Stomach (tissue), 9 donors: ENCODE measurements around the gene NCAM1. TPM values are rescaled to one million over a fixed set of nuclear protein-coding genes. Genes with fewer than 3 reads are reported as not detected.

ENCODE experiments used
- DNase-seq, 2 donors: peaks; one replicate each; pipeline versions ENCODE4 v3.0.0 to v3.0.0-alpha.2; 2013 to 2019
- H3K27ac ChIP-seq, 5 donors: fragments of 200-600 bp in 4 of 5; sonication (generic) in 4 of 5; one replicate each; pipeline ENCODE4 v1.5.1; 2013 to 2019; ENCODE audit warnings: mild to moderate bottlenecking in 1 of 5, moderate library complexity in 1 of 5
- H3K27me3 ChIP-seq, 3 donors: fragments of 200-600 bp; sonication (generic); one replicate each; pipeline ENCODE4 v1.5.1; 2017 to 2019; ENCODE audit warnings: mixed run types in 1 of 3
- H3K36me3 ChIP-seq, 4 donors: fragments of 200-600 bp; sonication (generic); 1 replicate in 3 of 4; 2 replicates in 1 of 4; pipeline ENCODE4 v1.5.1; 2016 to 2019
- H3K4me1 ChIP-seq, 4 donors: fragments of 200-600 bp; sonication (generic); one replicate each; pipeline ENCODE4 v1.5.1; 2016 to 2019
- H3K4me3 ChIP-seq, 4 donors: fragments of 200-600 bp; sonication (generic) in 3 of 4; one replicate each; pipeline ENCODE4 v1.5.1; 2016 to 2019; ENCODE audit warnings: mild to moderate bottlenecking in 1 of 4
- H3K9me3 ChIP-seq, 4 donors: fragments of 200-600 bp; sonication (generic); one replicate each; pipeline ENCODE4 v1.5.1; 2016 to 2019
- CTCF ChIP-seq, 7 experiments: fragments of 450-650 bp in 4 of 7; fragments of 200-600 bp in 3 of 7; sonication (generic) in 3 of 7; IDR thresholded peaks; one replicate each; pipeline ENCODE4 v1.5.1; 2016 to 2019; ENCODE audit warnings: antibody characterized with exemption in 7 of 7, control low read depth in 2 of 7, mild to moderate bottlenecking in 1 of 7
- EP300 ChIP-seq: sonication (generic); formaldehyde crosslinking; IDR thresholded peaks from one replicate; pipeline ENCODE4 v1.6.1; 2017; ENCODE audit warnings: antibody characterized with exemption
- POLR2A ChIP-seq, 4 donors: fragments of 450-650 bp; IDR thresholded peaks; one replicate each; pipeline ENCODE4 v1.6.1; 2016; ENCODE audit warnings: antibody characterized with exemption in 4 of 4, control low read depth in 2 of 4, mild to moderate bottlenecking in 1 of 4, moderate library complexity in 1 of 4
- POLR2AphosphoS5 ChIP-seq, 3 donors: sonication (generic); formaldehyde crosslinking; IDR thresholded peaks; one replicate each; pipeline ENCODE4 v1.6.1; 2016; ENCODE audit warnings: antibody characterized with exemption in 3 of 3
- WGBS, 5 donors: extraction: QIAGEN DNeasy Blood & Tissue Kit in 3 of 5; methylation state at CpG; one replicate each; pipeline versions ENCODE4 v1.1.5 to v1.1.7; 2013 to 2018; 5-methylcytosine and 5-hydroxymethylcytosine counted together
- intact Hi-C: fragments of 100-400 bp; cut with DNase I; formaldehyde crosslinking; loops from one replicate; pipeline ENCODE4 v1.15.1; 2023; ENCODE audit warnings: low total_unique reads
- polyA plus RNA-seq, 3 donors: library from polyadenylated mRNA; stranded (reverse); fragments of 200-250 nt; gene quantifications; one replicate each; pipeline ENCODE4 v1.2.3, GENCODE V29; 2013
- total RNA-seq, 5 donors: library from RNA; depleted of rRNA; stranded (reverse); fragments of >200 nt; gene quantifications; one replicate each; pipeline versions ENCODE4 v1.1.0 to v1.2.3, GENCODE V29; 2014 to 2016
- donor health status: healthy with polysubstance abuse.
- donor health status: Bipolar disorder and iron deficiency.
- donor health status: healthy.

The NCAM1 gene
- total and polyA plus RNA-seq, 8 donors = 5.7 to 84.8 (median 28.9) TPM

GRCh38 chr11:113276466-113276865 is 315.2 kb downstream of the NCAM1 start:
- DNase-seq = no peak
- no peaks in the 10 kb centered on the region for H3K4me1 ChIP-seq
- 83 to 95% (median 85%) methylated on average over 2 of the region's 2 CpGs for WGBS, 5 donors
- no peaks in the 10 kb centered on the region for H3K27me3 ChIP-seq
- TF ChIP-seq POLR2A (IDR thresholded peaks at IDR 0.05) (no peak), CTCF (IDR thresholded peaks at IDR 0.05) (no peak), POLR2AphosphoS5 (IDR thresholded peaks at IDR 0.05) (no peak), EP300 (no peak)
- intact Hi-C loops = no loop called here
- peaks cover 0 to 45% (median 3%) of the 10 kb centered on the region in 4 donors for H3K36me3 ChIP-seq
- no peak overlapping the region for H3K27ac ChIP-seq
- no peaks in the 10 kb centered on the region for H3K9me3 ChIP-seq
- no peak overlapping the region for H3K4me3 ChIP-seq

- intact Hi-C loops = no loop called here
- Histone ChIP-seq H3K27me3 (no peaks in the 10 kb centered on the region), H3K27ac (no peak overlapping the region), H3K9me3 (no peaks in the 10 kb centered on the region), H3K4me1 (no peaks in the 10 kb centered on the region), H3K4me3 (no peak overlapping the region), H3K36me3 (peaks cover 0 to 31% (median 1%) of the 10 kb centered on the region in 4 donors)
- WGBS, 5 donors = 89 to 94% (median 93%) methylated on average over 5 of the region's 5 CpGs
- TF ChIP-seq POLR2A (IDR thresholded peaks at IDR 0.05) = no peak
- no peak for TF ChIP-seq POLR2AphosphoS5 (IDR thresholded peaks at IDR 0.05)
- no peak for TF ChIP-seq CTCF (IDR thresholded peaks at IDR 0.05)
- no peak for TF ChIP-seq EP300
- no peak for DNase-seq
These were observed 316.7 kb downstream of the NCAM1 start for GRCh38 chr11:113277907-113278306.

GRCh38 chr11:113278481-113278880 is 317.3 kb downstream of the NCAM1 start:
- no peaks in the 10 kb centered on the region for H3K9me3 ChIP-seq
- intact Hi-C loops = no loop called here
- 88 to 94% (median 90%) methylated on average over 9 of the region's 9 CpGs for WGBS, 5 donors
- peaks cover 0 to 25% (median 1%) of the 10 kb centered on the region in 4 donors for H3K36me3 ChIP-seq
- H3K4me1 ChIP-seq = no peaks in the 10 kb centered on the region
- H3K27ac ChIP-seq = no peak overlapping the region
- H3K4me3 ChIP-seq = no peak overlapping the region
- TF ChIP-seq CTCF (IDR thresholded peaks at IDR 0.05) (no peak), POLR2A (IDR thresholded peaks at IDR 0.05) (no peak), EP300 (no peak), POLR2AphosphoS5 (IDR thresholded peaks at IDR 0.05) (no peak)
- no peaks in the 10 kb centered on the region for H3K27me3 ChIP-seq
- no peak for DNase-seq

- Histone ChIP-seq H3K27me3 (no peaks in the 10 kb centered on the region), H3K4me3 (no peak overlapping the region), H3K9me3 (no peaks in the 10 kb centered on the region), H3K36me3 (peaks cover 0 to 21% (median 1%) of the 10 kb centered on the region in 4 donors), H3K27ac (no peak overlapping the region), H3K4me1 (no peaks in the 10 kb centered on the region)
- intact Hi-C loops = no loop called here
- TF ChIP-seq POLR2A (IDR thresholded peaks at IDR 0.05) = no peak
- WGBS, 5 donors = 69 to 85% (median 73%) methylated on average over 4 of the region's 4 CpGs
- peak in 1 of 2 donors; percentile 28 for DNase-seq
These were observed 317.7 kb downstream of the NCAM1 start for GRCh38 chr11:113278925-113279324.

- no peak overlapping the region for H3K4me3 ChIP-seq
- peaks cover 0 to 14% (median 1%) of the 10 kb centered on the region in 4 donors for H3K36me3 ChIP-seq
- no peaks in the 10 kb centered on the region for H3K27me3 ChIP-seq
- 55 to 83% (median 73%) methylated on average over 3 of the region's 3 CpGs for WGBS, 5 donors
- no peak for DNase-seq
- TF ChIP-seq CTCF (IDR thresholded peaks at IDR 0.05) = no peak
- no peak for TF ChIP-seq POLR2A (IDR thresholded peaks at IDR 0.05)
- TF ChIP-seq POLR2AphosphoS5 (IDR thresholded peaks at IDR 0.05) = no peak
- TF ChIP-seq EP300 = no peak
- no peaks in the 10 kb centered on the region for H3K4me1 ChIP-seq
- no peaks in the 10 kb centered on the region for H3K9me3 ChIP-seq
- H3K27ac ChIP-seq = no peak overlapping the region
- intact Hi-C loops = no loop called here
These were observed 318.4 kb downstream of the NCAM1 start for GRCh38 chr11:113279591-113279990.
